OCI-LY1 (cell line): ENCODE results near the gene SLC24A4.

ENCODE experiments used
- H2AFZ ChIP-seq: fragments of 200-600 bp; sonication (generic), shearing (Covaris generic); 2 replicates; pipeline ENCODE4 v1.6.0; 2014; ENCODE audit warnings: antibody characterized with exemption, mild to moderate bottlenecking, low read length
- H3F3A ChIP-seq: fragments of 200-600 bp; sonication (generic), shearing (Covaris generic); 2 replicates; pipeline ENCODE4 v1.6.0; 2014; ENCODE audit warnings: mild to moderate bottlenecking, antibody characterized with exemption, low read length, moderate library complexity; ENCODE audit not compliant: insufficient read depth
- H3K27ac ChIP-seq: fragments of 200-600 bp; sonication (generic); 2 replicates; pipeline ENCODE4 v1.5.1; 2014; ENCODE audit warnings: low read length, mixed run types, mild to moderate bottlenecking, low read depth; ENCODE audit not compliant: poor library complexity, severe bottlenecking
- H3K27me3 ChIP-seq: fragments of 200-600 bp; sonication (generic); 2 replicates; pipeline ENCODE4 v1.6.0; 2014; ENCODE audit warnings: antibody characterized with exemption, mild to moderate bottlenecking, low read length, moderate library complexity; ENCODE audit not compliant: insufficient read depth
- H3K36me3 ChIP-seq: fragments of 200-600 bp; sonication (generic); 2 replicates; pipeline ENCODE4 v1.6.1; 2014; ENCODE audit warnings: mild to moderate bottlenecking, antibody characterized with exemption, low read length, moderate library complexity, mixed read lengths; ENCODE audit not compliant: insufficient read depth
- H3K4me1 ChIP-seq: fragments of 200-600 bp; sonication (generic); 2 replicates; pipeline ENCODE4 v1.5.1; 2014; ENCODE audit warnings: mild to moderate bottlenecking, low read length, moderate library complexity; ENCODE audit not compliant: insufficient read depth, severe bottlenecking
- H3K4me2 ChIP-seq: fragments of 200-600 bp; sonication (generic), shearing (Covaris generic); 2 replicates; pipeline ENCODE4 v1.6.1; 2014; ENCODE audit warnings: low read length
- H3K4me3 ChIP-seq: fragments of 200-600 bp; sonication (generic); 2 replicates; pipeline ENCODE4 v1.5.1; 2014; ENCODE audit warnings: low read length, low read depth, mild to moderate bottlenecking, mixed read lengths; ENCODE audit not compliant: poor library complexity, severe bottlenecking
- H3K79me2 ChIP-seq: fragments of 200-600 bp; shearing (Covaris generic); 2 replicates; pipeline ENCODE4 v1.6.1; 2016; ENCODE audit warnings: mixed run types, low read length, mixed read lengths; ENCODE audit not compliant: insufficient read depth
- H3K9ac ChIP-seq: fragments of 200-600 bp; sonication (generic), shearing (Covaris generic); 2 replicates; pipeline ENCODE4 v1.6.1; 2014; ENCODE audit warnings: mild to moderate bottlenecking, low read length, mixed read lengths
- H3K9me2 ChIP-seq: fragments of 200-600 bp; sonication (generic), shearing (Covaris generic); 2 replicates; pipeline ENCODE4 v1.6.1; 2014; ENCODE audit warnings: low read depth, mild to moderate bottlenecking, low read length, mixed read lengths
- H3K9me3 ChIP-seq: fragments of 200-600 bp; shearing (Covaris generic); 2 replicates; pipeline ENCODE4 v1.6.1; 2014; ENCODE audit warnings: low read length, mixed read lengths
- H4K20me1 ChIP-seq: fragments of 200-600 bp; sonication (generic), shearing (Covaris generic); 2 replicates; pipeline ENCODE4 v1.6.0; 2016; ENCODE audit warnings: mild to moderate bottlenecking, low read length; ENCODE audit not compliant: insufficient read depth
- CTCF ChIP-seq: fragments of 200-600 bp; sonication (generic), shearing (Covaris generic); IDR thresholded peaks from 2 replicates; pipeline ENCODE4 v1.5.1; 2017; ENCODE audit warnings: mild to moderate bottlenecking, antibody characterized with exemption, low read length, moderate library complexity, mixed read lengths
- EZH2 ChIP-seq: fragments of 200-600 bp; sonication (generic), shearing (Covaris generic); IDR thresholded peaks from 2 replicates; pipeline ENCODE4 v1.8.0; 2017; ENCODE audit warnings: borderline replicate concordance, mixed run types, mild to moderate bottlenecking, antibody characterized with exemption, low read length, moderate library complexity, mixed read lengths

SLC24A4 gene

GRCh38 chr14:92446771-92447170 is 123.8 kb downstream of the SLC24A4 start:
- no peaks in the 10 kb centered on the region for H3K4me1 ChIP-seq
- H3K9ac ChIP-seq: no peak overlapping the region
- no peak for TF ChIP-seq EZH2
- no peaks in the 10 kb centered on the region for H3K9me3 ChIP-seq
- H4K20me1 ChIP-seq: no peaks in the 10 kb centered on the region
- H3K27me3 ChIP-seq: no peaks in the 10 kb centered on the region; the same call in 1 of the 2 replicates
- H2AFZ ChIP-seq: no peak overlapping the region
- H3K4me3 ChIP-seq: no peak overlapping the region
- H3K36me3 ChIP-seq: no peaks in the 10 kb centered on the region
- H3K79me2 ChIP-seq: no peaks in the 10 kb centered on the region
- no peaks in the 10 kb centered on the region for H3K9me2 ChIP-seq
- no peak overlapping the region for H3K27ac ChIP-seq
- H3F3A ChIP-seq: no peaks in the 10 kb centered on the region
- H3K4me2 ChIP-seq: no peak overlapping the region

GRCh38 chr14:92447416-92448197 is 124.6 kb downstream of the SLC24A4 start:
- no peaks in the 10 kb centered on the region for H3K9me2 ChIP-seq
- H2AFZ ChIP-seq: no peak overlapping the region
- no peaks in the 10 kb centered on the region for H4K20me1 ChIP-seq
- no peak overlapping the region for H3K4me3 ChIP-seq
- H3K27me3 ChIP-seq: no peaks in the 10 kb centered on the region; the same call in 1 of the 2 replicates
- H3K9ac ChIP-seq: no peak overlapping the region
- no peaks in the 10 kb centered on the region for H3K36me3 ChIP-seq
- H3K4me1 ChIP-seq: no peaks in the 10 kb centered on the region
- no peaks in the 10 kb centered on the region for H3F3A ChIP-seq
- H3K4me2 ChIP-seq: no peak overlapping the region
- H3K79me2 ChIP-seq: no peaks in the 10 kb centered on the region
- no peak for TF ChIP-seq EZH2
- TF ChIP-seq CTCF: no peak
- H3K27ac ChIP-seq: no peak overlapping the region
- H3K9me3 ChIP-seq: no peaks in the 10 kb centered on the region

GRCh38 chr14:92448786-92449185 is 125.8 kb downstream of the SLC24A4 start:
- Histone ChIP-seq H3K27me3 (no peaks in the 10 kb centered on the region; the same call in 1 of the 2 replicates), H3F3A (no peaks in the 10 kb centered on the region), H3K36me3 (no peaks in the 10 kb centered on the region), H3K4me3 (no peak overlapping the region), H3K9me2 (no peaks in the 10 kb centered on the region), H3K27ac (no peak overlapping the region), H3K79me2 (no peaks in the 10 kb centered on the region), H3K9ac (no peak overlapping the region), H4K20me1 (no peaks in the 10 kb centered on the region), H3K4me1 (no peaks in the 10 kb centered on the region), H3K9me3 (no peaks in the 10 kb centered on the region), H2AFZ (no peak overlapping the region), H3K4me2 (no peak overlapping the region)
- TF ChIP-seq EZH2 (no peak), CTCF (no peak)
